Spleen (tissue), 11 donors: ENCODE data around the gene DNAJC30. TPM values are rescaled to one million over a fixed set of nuclear protein-coding genes. Genes with fewer than 3 reads are reported as not detected.

Source experiments
- DNase-seq: peaks from one replicate; pipeline ENCODE4 v3.0.0-alpha.2; 2020
- H3K27ac ChIP-seq, 8 donors: fragments of 200-600 bp; sonication (generic) in 7 of 8; 1 replicate in 4 of 8; 2 replicates in 4 of 8; pipeline versions ENCODE4 v1.5.0 to v1.8.0; 2016 to 2021; ENCODE audit warnings: inconsistent platforms in 4 of 8, mild to moderate bottlenecking in 4 of 8, moderate library complexity in 1 of 8
- H3K27me3 ChIP-seq, 7 donors: fragments of 200-600 bp; sonication (generic) in 6 of 7; replicated peaks in 1 of 7; 1 replicate in 4 of 7; 2 replicates in 3 of 7; pipeline versions ENCODE4 v1.5.0 to v1.8.0; 2016 to 2021; ENCODE audit warnings: inconsistent platforms in 3 of 7, mild to moderate bottlenecking in 1 of 7
- H3K36me3 ChIP-seq, 6 donors: fragments of 200-600 bp; sonication (generic) in 5 of 6; 1 replicate in 4 of 6; 2 replicates in 2 of 6; pipeline versions ENCODE4 v1.5.0 to v1.8.0; 2016 to 2021; ENCODE audit warnings: inconsistent platforms in 2 of 6
- H3K4me1 ChIP-seq, 6 donors: fragments of 200-600 bp; sonication (generic) in 5 of 6; 1 replicate in 3 of 6; 2 replicates in 3 of 6; pipeline versions ENCODE4 v1.5.0 to v1.8.0; 2016 to 2021; ENCODE audit warnings: inconsistent platforms in 3 of 6
- H3K4me3 ChIP-seq, 8 donors: fragments of 200-600 bp; sonication (generic) in 7 of 8; 1 replicate in 4 of 8; 2 replicates in 4 of 8; pipeline versions ENCODE4 v1.5.0 to v1.8.0; 2016 to 2021; ENCODE audit warnings: inconsistent platforms in 4 of 8, mild to moderate bottlenecking in 4 of 8, moderate library complexity in 2 of 8
- H3K9me3 ChIP-seq, 8 donors: fragments of 200-600 bp; sonication (generic) in 7 of 8; 1 replicate in 4 of 8; 2 replicates in 4 of 8; pipeline versions ENCODE4 v1.5.0 to v1.8.0; 2016 to 2021; ENCODE audit warnings: inconsistent platforms in 4 of 8
- CTCF ChIP-seq, 11 experiments: fragments of 200-600 bp in 7 of 11; fragments of 450-650 bp in 4 of 11; sonication (generic) in 4 of 11; IDR thresholded peaks in 8 of 11; conservative IDR thresholded peaks in 3 of 11; 1 replicate in 7 of 11; 2 replicates in 4 of 11; pipeline versions ENCODE4 v1.4.0 to v1.8.0; 2016 to 2021; ENCODE audit warnings: antibody characterized with exemption in 11 of 11, inconsistent platforms in 4 of 11, mild to moderate bottlenecking in 1 of 11
- POLR2A ChIP-seq, 3 donors: fragments of 450-650 bp; IDR thresholded peaks; one replicate each; pipeline ENCODE4 v1.5.1; 2017; ENCODE audit warnings: antibody characterized with exemption in 3 of 3, mild to moderate bottlenecking in 1 of 3
- POLR2AphosphoS5 ChIP-seq, 3 donors: sonication (generic); formaldehyde crosslinking; IDR thresholded peaks; one replicate each; pipeline ENCODE4 v1.5.1; 2017; ENCODE audit warnings: antibody characterized with exemption in 3 of 3
- WGBS, 5 donors: extraction: QIAGEN DNeasy Blood & Tissue Kit in 3 of 5; methylation state at CpG; one replicate each; pipeline versions ENCODE4 v1.1.5 to v1.1.7; 2013 to 2018; 5-methylcytosine and 5-hydroxymethylcytosine counted together
- intact Hi-C: fragments of 100-400 bp; cut with DNase I; formaldehyde crosslinking; loops from one replicate; pipeline ENCODE4 v1.15.0; 2023; ENCODE audit warnings: low total_unique reads
- polyA plus RNA-seq, 3 donors: library from polyadenylated mRNA; stranded (reverse); fragments of 200-250 nt; gene quantifications; one replicate each; pipeline ENCODE4 v1.2.1, GENCODE V29; 2013
- total RNA-seq, 7 donors: library from RNA; depleted of rRNA in 3 of 7; stranded (reverse); fragments of >200 nt in 3 of 7; fragmentation: NEBNext Ultra II Directional in 4 of 7; extraction: Animal tissue kit (Norgen Biotek cat#: 25700) in 4 of 7; gene quantifications; one replicate each; pipeline versions ENCODE4 v1.1.0 to v1.2.1, GENCODE V29; 2016 to 2021
- donor health status: healthy with polysubstance abuse.
- donor health status: DM: no; HTN: no; CAD: no; lungs with moderate emphysema.
- donor health status: DM: no; HTN: no; CAD: no.
- donor health status: Bipolar disorder and iron deficiency.
- donor health status: healthy.
- donor health status: DM: no; HTN: no; CAD: no.
- donor health status: DM: yes; HTN: yes; CAD: no.

Gene DNAJC30
- total and polyA plus RNA-seq, 10 donors = 5.6 to 12.7 (median 8.7) TPM

- peaks cover 0 to 21% (median 9%) of the 10 kb centered on the region in 6 donors for H3K36me3 ChIP-seq
- intact Hi-C loops = no loop called here
- 85 to 96% (median 92%) methylated on average over 1 of the region's 1 CpG for WGBS, 5 donors
- no peaks in the 10 kb centered on the region for H3K9me3 ChIP-seq
- TF ChIP-seq POLR2AphosphoS5 (IDR thresholded peaks at IDR 0.05) (no peak), CTCF (IDR thresholded peaks at IDR 0.05 in 8 of 11, conservative IDR thresholded peaks at IDR 0.05 in 3 of 11) (no peak), POLR2A (IDR thresholded peaks at IDR 0.05) (no peak)
- peaks cover 0 to 21% (median 0%) of the 10 kb centered on the region in 7 donors for H3K27me3 ChIP-seq
- H3K4me3 ChIP-seq = no peak overlapping the region
- H3K4me1 ChIP-seq = peaks cover 0 to 9% (median under 1%) of the 10 kb centered on the region in 6 donors
- DNase-seq = no peak
- H3K27ac ChIP-seq = no peak overlapping the region
These were observed 8.7 kb downstream of the DNAJC30 start for GRCh38 chr7:73674468-73675124.

GRCh38 chr7:73671857-73672445 lies 11.3 kb downstream of the DNAJC30 start:
- H3K4me1 ChIP-seq = peaks cover 0 to 24% (median 19%) of the 10 kb centered on the region in 6 donors
- H3K4me3 ChIP-seq = no peak overlapping the region
- H3K36me3 ChIP-seq = no peaks in the 10 kb centered on the region
- 87 to 91% (median 89%) methylated on average over 15 of the region's 15 CpGs for WGBS, 5 donors
- intact Hi-C loops = no loop called here
- no peak for DNase-seq
- no peak overlapping the region for H3K27ac ChIP-seq
- H3K27me3 ChIP-seq = peaks cover 0 to 44% (median 8%) of the 10 kb centered on the region in 7 donors
- no peaks in the 10 kb centered on the region for H3K9me3 ChIP-seq
- TF ChIP-seq POLR2A (IDR thresholded peaks at IDR 0.05) = no peak
- TF ChIP-seq CTCF (IDR thresholded peaks at IDR 0.05 in 8 of 11, conservative IDR thresholded peaks at IDR 0.05 in 3 of 11) = no peak
- TF ChIP-seq POLR2AphosphoS5 (IDR thresholded peaks at IDR 0.05) = no peak

GRCh38 chr7:73671322-73671661 lies 12.0 kb downstream of the DNAJC30 start:
- peaks cover 0 to 24% (median 19%) of the 10 kb centered on the region in 6 donors for H3K4me1 ChIP-seq
- WGBS, 5 donors = 28 to 58% (median 38%) methylated on average over 2 to 12 of the region's 12 CpGs

More at GRCh38 chr7:73671322-73671661, 12.0 kb downstream of the DNAJC30 start:
- TF ChIP-seq CTCF (IDR thresholded peaks at IDR 0.05 in 8 of 11, conservative IDR thresholded peaks at IDR 0.05 in 3 of 11) (no peak), POLR2A (IDR thresholded peaks at IDR 0.05) (no peak), POLR2AphosphoS5 (IDR thresholded peaks at IDR 0.05) (no peak)
- H3K4me3 ChIP-seq = no peak overlapping the region
- intact Hi-C loops = no loop called here
- no peaks in the 10 kb centered on the region for H3K36me3 ChIP-seq
- DNase-seq = no peak
- no peaks in the 10 kb centered on the region for H3K9me3 ChIP-seq
- peaks cover 0 to 51% (median 8%) of the 10 kb centered on the region in 7 donors for H3K27me3 ChIP-seq
- H3K27ac ChIP-seq = no peak overlapping the region
